GM19023 (cell line): ENCODE data around the gene HNRNPU.
A peak's percentile ranks its signal among the peaks of the same experiment; 100 is the strongest.

Experiments
- ATAC-seq: cut with Tn5 transposase; IDR thresholded peaks from one replicate; pipeline ENCODE4 v1.9.1; 2021; ENCODE audit warnings: mild to moderate bottlenecking, moderate library complexity; ENCODE audit not compliant: unreplicated experiment

Gene HNRNPU

DNA sequence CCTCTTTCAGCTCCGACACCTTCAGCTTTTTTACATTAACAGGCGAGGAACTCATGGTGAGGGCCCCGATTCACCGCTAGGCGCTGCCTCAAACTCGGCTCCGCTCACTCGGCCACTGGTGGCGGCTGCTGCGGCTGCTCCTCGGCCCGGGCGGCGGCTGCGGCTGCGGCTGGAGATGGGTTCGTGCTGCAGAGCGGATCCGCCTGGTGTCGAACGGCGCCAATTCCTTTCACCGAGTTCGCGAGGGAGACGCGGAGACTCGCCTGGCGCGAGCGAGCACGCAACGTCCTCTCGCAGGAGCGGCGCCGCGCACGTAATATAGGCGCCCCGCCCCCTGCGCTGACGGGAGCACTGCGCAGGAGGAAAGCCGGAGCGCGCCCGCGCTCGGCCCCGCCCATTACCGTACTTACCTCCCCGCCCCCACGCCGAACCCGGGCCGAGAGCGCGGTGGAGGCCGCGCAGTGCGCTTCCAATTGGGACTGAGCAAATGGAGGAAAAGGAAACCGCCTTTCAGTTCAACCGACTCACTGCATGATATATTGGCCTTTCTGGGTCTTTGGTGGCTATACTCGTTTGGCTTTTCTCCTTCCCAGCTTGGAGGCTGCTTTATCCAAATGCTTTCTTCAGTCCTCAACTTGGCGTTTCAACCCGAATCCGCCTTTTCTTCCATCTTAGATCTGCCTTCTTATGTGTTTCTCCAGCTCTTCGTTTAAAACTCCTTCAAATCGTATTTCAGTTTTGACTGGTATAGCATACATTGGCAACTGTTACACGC, at the start of gene HNRNPU:
Gene HNRNPU, minus strand, starts transcription at position 291 of the 775 bp plus-strand sequence. Its CDS starts 236 bp downstream, at position 55.
- ATAC-seq, result peak; percentile 63

DNA sequence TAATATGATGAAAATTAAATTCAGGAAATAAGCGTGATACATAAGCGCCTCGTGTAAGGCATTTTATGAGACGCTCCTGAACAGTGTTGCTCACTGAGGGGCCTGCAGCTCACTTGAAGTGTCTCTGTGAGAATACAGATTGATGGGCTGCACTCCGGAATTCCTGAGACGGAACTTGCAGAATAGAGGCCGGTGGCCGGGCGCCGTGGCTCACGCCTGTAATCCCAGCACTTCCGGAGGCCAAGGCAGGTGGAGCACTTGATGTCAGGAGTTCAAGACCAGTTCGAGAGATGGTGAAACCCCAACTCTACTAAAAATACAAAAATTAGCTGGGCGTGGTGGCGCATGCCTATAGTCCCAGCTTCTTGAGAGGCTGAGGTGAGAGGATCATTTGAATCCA, 49.5 kb upstream of the HNRNPU start:
- no peak for ATAC-seq

DNA sequence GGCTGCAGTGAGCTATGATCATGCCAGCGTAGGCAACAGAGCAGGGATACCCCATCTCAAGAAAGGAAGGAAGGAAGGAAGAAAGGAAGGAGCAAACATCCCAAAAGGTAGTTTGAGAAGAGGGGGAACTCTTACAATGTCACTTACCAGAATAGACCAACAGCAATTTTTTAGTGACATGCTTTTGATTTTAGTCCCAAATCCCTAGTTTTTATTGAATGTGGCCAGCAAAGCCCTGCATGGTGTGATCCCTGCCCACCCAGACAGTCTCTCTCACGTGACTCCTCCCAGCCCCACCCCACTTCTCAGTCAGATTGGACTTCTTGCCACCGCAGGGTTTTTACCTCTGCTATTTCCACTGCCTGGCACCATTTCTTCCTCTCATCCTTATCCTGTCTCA, 39.8 kb upstream of the HNRNPU start:
- ATAC-seq, result no peak

GRCh38 chr1:244901400-244902015, 37.2 kb upstream of the HNRNPU start:
- ATAC-seq, result no peak

GRCh38 chr1:244897476-244898254, 33.3 kb upstream of the HNRNPU start:
- ATAC-seq, result no peak

DNA sequence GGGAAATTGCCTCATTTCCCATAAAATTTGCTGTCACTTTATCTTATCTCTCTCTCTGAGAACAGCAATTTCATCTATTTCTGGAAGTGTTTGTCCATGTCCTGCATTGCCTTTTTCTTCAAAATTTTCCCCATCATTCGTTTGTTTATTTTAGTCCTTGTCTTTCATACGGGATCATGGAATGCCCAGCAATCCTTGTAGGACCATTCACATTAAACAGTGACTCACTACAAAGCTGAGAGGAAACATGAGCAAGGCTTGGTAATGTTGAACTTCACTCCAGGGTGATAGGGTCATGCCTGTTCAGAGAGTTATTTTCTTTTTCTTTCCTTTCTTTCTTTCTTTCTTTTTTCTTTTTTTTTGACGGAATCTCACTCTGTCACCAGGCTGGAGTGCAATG, 32.2 kb upstream of the HNRNPU start:
- ATAC-seq, result no peak

DNA sequence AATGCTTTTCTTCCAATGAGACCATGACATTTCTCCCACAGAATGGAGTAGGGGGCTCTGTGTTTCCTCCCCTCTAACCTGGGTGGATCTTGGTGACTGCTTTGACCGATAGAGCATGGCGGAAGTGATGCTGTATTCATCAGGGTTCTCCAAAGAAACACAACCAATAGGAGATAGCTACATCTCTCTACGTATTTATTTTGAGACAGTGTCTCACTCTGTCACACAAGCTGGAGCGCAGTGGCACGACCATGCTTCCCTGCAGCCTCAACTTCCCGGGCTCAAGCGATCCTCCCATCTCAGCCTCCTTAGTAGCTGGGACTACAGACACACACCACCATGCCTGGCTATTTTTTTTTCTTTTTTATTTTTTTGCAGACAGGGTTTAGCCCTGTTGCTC, 29.5 kb upstream of the HNRNPU start:
- ATAC-seq, result no peak

- ATAC-seq, result no peak
Measured at GRCh38 chr1:244887281-244887680, 22.9 kb upstream of the HNRNPU start.

GRCh38 chr1:244881552-244882280, 17.4 kb upstream of the HNRNPU start:
- no peak for ATAC-seq

- no peak for ATAC-seq
Measured at GRCh38 chr1:244878681-244879080, 14.3 kb upstream of the HNRNPU start.

- ATAC-seq, result no peak
Measured at GRCh38 chr1:244876228-244876910, 12.0 kb upstream of the HNRNPU start.

DNA sequence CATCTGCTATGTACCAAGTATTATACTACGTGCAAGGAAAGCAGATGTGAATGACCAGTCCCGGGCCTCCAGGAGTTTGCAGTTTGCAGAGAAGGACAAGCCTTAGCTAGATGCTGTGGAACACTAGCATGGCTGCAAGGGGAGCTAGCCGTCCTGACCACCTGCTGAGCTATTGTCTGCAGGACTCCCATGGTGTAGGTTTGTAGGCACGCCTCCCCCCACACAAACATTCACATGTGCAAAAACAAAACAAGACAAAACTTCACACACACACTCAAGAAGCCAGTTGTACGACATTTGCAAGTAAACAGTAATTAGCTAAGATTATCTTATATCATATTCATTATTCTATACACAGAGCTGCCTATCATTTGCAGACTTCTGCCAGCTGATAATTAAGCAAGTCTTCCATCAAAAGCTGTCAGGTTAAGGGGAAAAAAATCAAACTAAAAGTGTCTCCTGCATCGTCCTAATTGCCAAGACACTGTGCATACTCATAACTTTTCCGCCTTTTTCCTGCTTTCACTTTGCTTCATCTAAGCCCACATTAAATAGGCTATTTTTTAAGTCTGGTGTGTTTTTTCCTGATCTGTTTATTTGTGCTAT, 10.7 kb upstream of the HNRNPU start:
- no peak for ATAC-seq

DNA sequence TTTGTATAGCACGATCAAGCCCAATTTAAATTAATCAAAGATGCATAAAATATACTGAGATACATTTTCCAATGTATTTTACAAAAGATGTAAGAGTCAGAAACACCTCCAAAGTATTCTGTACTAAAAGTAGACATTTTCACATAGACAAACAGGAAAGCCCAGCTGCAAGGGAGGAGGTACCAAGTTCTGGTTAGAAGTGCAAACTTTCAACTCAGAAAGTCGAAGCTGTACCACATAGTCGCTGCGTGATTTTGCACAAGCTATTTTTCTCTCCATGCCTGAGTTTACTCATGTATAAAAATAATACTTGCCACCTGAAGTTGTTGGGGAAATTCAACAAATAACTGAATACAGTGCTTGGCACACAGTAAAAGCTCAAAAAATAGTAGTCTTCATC, 5.6 kb upstream of the HNRNPU start:
- no peak for ATAC-seq

- no peak for ATAC-seq
Measured at GRCh38 chr1:244869364-244869827, 5.1 kb upstream of the HNRNPU start.

DNA sequence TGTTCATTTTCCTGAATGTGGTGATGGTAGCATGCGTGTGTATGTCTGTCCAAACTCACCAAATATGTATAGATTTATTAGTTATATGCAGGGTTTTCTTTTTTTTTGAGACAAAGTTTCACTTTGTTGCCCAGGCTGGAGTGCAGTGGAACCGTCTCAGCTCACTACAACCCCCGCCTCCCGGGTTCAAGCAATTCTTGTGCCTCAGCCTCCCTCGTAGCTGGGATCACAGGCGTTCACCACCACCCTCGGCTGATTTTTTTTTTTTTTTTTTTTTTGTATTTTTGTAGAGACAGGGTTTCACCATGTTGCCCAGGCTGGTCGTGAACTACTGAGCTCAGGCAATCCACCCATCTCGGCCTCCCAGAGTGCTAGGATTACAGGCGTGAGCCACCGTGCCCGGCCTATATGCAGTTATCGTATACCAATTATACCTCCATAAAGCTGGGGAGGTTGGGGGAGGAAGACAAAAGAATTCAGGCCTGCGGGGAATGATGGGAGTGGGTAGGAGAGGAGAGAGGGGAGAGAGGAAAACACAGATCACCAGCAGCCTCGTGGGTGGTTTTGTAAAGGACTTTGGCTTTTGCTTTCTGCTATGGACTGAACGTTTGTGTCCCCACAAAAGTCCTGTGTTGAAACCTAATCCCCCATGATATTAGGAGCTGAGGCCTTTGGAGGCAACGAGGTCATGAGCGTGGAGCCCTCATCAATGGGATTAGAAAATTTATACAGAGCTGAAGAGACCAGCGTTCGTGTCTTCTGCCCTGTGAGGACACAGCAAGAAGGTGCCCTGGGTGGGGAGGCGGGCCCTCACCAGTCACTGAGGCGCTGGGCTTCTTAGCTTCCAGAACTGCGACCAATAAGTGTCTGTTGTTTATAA, 4.4 kb upstream of the HNRNPU start:
- no peak for ATAC-seq

GRCh38 chr1:244866355-244866754, 2.0 kb upstream of the HNRNPU start:
- no peak for ATAC-seq

GRCh38 chr1:244865820-244866219, 1.5 kb upstream of the HNRNPU start:
- no peak for ATAC-seq

- ATAC-seq, result no peak
Measured at GRCh38 chr1:244865028-244865371, 657 bp upstream of the HNRNPU start.
